IPS-18a (cell line): ENCODE results near the gene ALOX15.
"Not testable (repeated sequence)": the region's sequence is repeated elsewhere in the genome, so short reads cannot be mapped to it uniquely, and the experiment has no call there.

Experiments
- H3K27ac ChIP-seq: one replicate; pipeline ENCODE4 v1.5.1; 2013; ENCODE audit warnings: low read length
- H3K27me3 ChIP-seq: one replicate; pipeline ENCODE4 v1.6.1; 2013; ENCODE audit warnings: mild to moderate bottlenecking, low read length; ENCODE audit not compliant: control insufficient read depth, insufficient read depth
- H3K36me3 ChIP-seq: one replicate; pipeline ENCODE4 v1.6.1; 2013; ENCODE audit warnings: low read depth, low read length; ENCODE audit not compliant: control insufficient read depth
- H3K4me1 ChIP-seq: one replicate; pipeline ENCODE4 v1.6.1; 2013; ENCODE audit warnings: low read depth, low read length; ENCODE audit not compliant: control insufficient read depth
- H3K4me3 ChIP-seq: one replicate; pipeline ENCODE4 v1.5.1; 2013; ENCODE audit warnings: low read length
- H3K9ac ChIP-seq: one replicate; pipeline ENCODE4 v1.6.1; 2013; ENCODE audit warnings: mild to moderate bottlenecking, low read length, moderate library complexity
- H3K9me3 ChIP-seq: one replicate; pipeline ENCODE4 v1.6.1; 2013; ENCODE audit warnings: low read depth, low read length; ENCODE audit not compliant: control insufficient read depth

Gene ALOX15

GRCh38 chr17:4631836-4632580 is 9.5 kb downstream of the ALOX15 start:
- no peak overlapping the region for H3K27ac ChIP-seq
- H3K4me3 ChIP-seq, result no peak overlapping the region
- no peaks in the 10 kb centered on the region for H3K36me3 ChIP-seq
- no peaks in the 10 kb centered on the region for H3K9me3 ChIP-seq
- no peak overlapping the region for H3K9ac ChIP-seq
- peaks cover 9% of the 10 kb centered on the region for H3K4me1 ChIP-seq
- peaks cover 20% of the 10 kb centered on the region for H3K27me3 ChIP-seq

DNA sequence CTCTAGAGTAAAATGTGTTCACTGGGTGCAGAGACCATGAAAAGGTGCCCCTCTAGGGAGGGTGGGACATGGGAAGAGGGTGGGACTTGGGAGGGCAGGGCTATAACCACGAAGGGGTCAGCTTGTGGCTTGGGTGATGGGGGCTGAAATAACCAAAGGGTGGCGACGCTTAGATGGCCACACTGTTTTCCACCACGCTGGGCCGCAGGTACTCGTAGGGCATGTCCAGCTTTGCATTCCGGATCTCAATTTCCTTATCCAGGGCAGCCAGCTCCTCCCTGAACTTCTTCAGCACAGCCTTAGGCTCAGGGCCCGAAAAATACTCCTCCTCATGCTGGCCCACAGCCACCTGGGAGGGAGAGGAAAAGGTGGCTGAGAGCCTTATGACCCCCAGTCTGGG is 10.0 kb downstream of the ALOX15 start:
- Histone ChIP-seq H3K27me3 (peaks cover 15% of the 10 kb centered on the region), H3K4me3 (no peak overlapping the region), H3K27ac (no peak overlapping the region), H3K36me3 (no peaks in the 10 kb centered on the region), H3K9ac (no peak overlapping the region), H3K4me1 (peaks cover 9% of the 10 kb centered on the region), H3K9me3 (no peaks in the 10 kb centered on the region)

- no peak overlapping the region for H3K4me3 ChIP-seq
These were observed 14.7 kb downstream of the ALOX15 start for GRCh38 chr17:4626734-4627256.

DNA sequence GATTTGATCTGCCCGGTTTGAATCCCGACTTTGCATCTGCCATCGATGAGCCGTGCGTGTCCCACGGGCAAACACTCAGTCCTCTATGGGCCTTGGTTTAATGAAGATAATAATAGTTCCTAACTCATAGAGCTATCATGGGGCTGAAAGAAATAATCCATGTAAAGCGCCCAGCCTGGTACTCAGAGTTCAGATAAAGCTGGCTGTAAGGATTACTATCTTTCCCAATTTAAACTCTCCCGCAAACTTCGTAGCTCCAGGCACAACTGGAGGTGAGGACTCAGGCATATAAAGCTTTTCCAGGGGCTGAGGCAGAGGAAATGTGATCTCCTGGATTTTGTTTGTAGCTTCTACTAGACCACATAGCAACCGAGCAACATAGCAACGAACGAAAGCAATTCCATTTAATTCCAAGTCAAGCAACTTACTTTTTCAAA is 16.3 kb downstream of the ALOX15 start:
- no peaks in the 10 kb centered on the region for H3K9me3 ChIP-seq
- no peaks in the 10 kb centered on the region for H3K27me3 ChIP-seq
- no peak overlapping the region for H3K9ac ChIP-seq
- H3K4me3 ChIP-seq, result no peak overlapping the region
- no peak overlapping the region for H3K27ac ChIP-seq
- no peaks in the 10 kb centered on the region for H3K4me1 ChIP-seq
- H3K36me3 ChIP-seq, result no peaks in the 10 kb centered on the region

More at GRCh38 chr17:4626734-4627256, 14.7 kb downstream of the ALOX15 start:
- H3K36me3 ChIP-seq, result no peaks in the 10 kb centered on the region
- H3K9me3 ChIP-seq, result no peaks in the 10 kb centered on the region
- no peak overlapping the region for H3K27ac ChIP-seq
- no peaks in the 10 kb centered on the region for H3K27me3 ChIP-seq
- peaks cover 1% of the 10 kb centered on the region for H3K4me1 ChIP-seq
- no peak overlapping the region for H3K9ac ChIP-seq

DNA sequence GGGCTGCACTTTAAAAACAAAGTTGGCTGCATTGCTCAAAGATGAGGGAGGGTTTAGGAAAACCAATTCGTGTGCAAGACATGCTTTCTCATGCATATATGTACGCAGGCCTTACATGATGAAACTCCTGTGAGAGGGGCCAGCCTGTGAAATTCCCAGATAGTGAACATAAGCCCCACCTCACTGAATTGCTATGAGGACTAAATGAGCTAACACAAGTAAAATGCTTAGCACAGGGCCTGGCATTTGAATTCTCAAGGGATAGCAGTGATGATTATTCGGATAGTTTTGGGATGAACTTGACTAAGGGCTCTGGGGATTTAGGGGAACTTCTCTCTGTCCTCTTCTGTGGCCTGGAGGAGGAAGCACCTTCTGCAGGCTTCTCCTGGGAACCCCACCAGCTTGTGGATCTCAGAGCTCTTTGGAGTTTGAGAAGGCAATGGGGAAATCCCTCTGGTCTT is 17.0 kb downstream of the ALOX15 start:
- H3K4me1 ChIP-seq, H3K27ac ChIP-seq, H3K36me3 ChIP-seq, H3K27me3 ChIP-seq, H3K9me3 ChIP-seq, H3K9ac ChIP-seq, H3K4me3 ChIP-seq: not testable (repeated sequence)

GRCh38 chr17:4623249-4623648 is 18.2 kb downstream of the ALOX15 start:
- Histone ChIP-seq H3K9me3 (no peaks in the 10 kb centered on the region), H3K27ac (no peak overlapping the region), H3K4me1 (no peaks in the 10 kb centered on the region), H3K9ac (no peak overlapping the region), H3K4me3 (no peak overlapping the region), H3K27me3 (no peaks in the 10 kb centered on the region), H3K36me3 (no peaks in the 10 kb centered on the region)

GRCh38 chr17:4622375-4622774 is 19.1 kb downstream of the ALOX15 start:
- Histone ChIP-seq H3K9ac (no peak overlapping the region), H3K9me3 (no peaks in the 10 kb centered on the region), H3K36me3 (no peaks in the 10 kb centered on the region), H3K4me1 (peaks cover 7% of the 10 kb centered on the region), H3K27me3 (no peaks in the 10 kb centered on the region), H3K4me3 (no peak overlapping the region), H3K27ac (no peak overlapping the region)

GRCh38 chr17:4620531-4621101 is 20.9 kb downstream of the ALOX15 start:
- H3K36me3 ChIP-seq, result no peaks in the 10 kb centered on the region
- H3K27me3 ChIP-seq, result no peaks in the 10 kb centered on the region
- H3K4me3 ChIP-seq, result no peak overlapping the region
- H3K4me1 ChIP-seq, result peaks cover 7% of the 10 kb centered on the region
- no peak overlapping the region for H3K9ac ChIP-seq
- no peak overlapping the region for H3K27ac ChIP-seq
- H3K9me3 ChIP-seq, result no peaks in the 10 kb centered on the region

DNA sequence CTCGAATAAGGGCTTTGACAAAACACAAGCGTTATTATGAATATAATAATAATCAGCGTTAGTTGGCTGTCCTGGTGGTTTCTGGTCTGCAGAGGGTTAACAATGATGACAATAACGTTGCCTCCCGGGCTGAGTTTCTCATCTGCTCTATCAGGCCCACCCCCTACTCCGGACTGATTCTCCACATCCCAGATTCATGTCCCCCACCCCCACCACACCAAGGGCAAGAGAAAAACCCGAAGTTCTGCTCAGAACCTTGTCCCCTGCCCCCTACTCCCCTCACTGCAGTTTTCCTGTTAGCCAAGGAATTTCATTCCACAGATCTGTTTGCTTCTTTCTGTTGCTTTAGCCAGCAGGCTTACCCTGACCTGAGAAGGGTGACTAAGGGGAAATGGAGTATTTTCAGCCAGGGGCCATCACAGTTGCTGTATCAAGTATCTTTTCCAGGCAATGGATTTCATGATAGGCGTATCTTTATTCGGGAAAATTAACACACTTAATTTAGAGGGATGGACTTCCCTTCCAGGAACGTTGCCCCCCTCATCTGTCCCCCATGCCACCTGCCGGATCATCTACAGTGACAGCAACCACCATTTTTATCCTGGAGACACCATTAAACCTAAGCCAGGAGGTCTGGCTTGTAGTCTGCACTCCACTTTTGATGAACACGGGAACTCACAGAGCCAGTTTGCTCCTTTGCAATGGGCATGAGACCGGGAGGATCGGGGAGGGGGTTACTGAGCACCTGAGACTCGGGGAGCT is 23.7 kb downstream of the ALOX15 start:
- Histone ChIP-seq H3K36me3 (no peaks in the 10 kb centered on the region), H3K4me1 (peaks cover 7% of the 10 kb centered on the region), H3K27ac (no peak overlapping the region), H3K9ac (no peak overlapping the region), H3K4me3 (no peak overlapping the region), H3K9me3 (no peaks in the 10 kb centered on the region), H3K27me3 (no peaks in the 10 kb centered on the region)

DNA sequence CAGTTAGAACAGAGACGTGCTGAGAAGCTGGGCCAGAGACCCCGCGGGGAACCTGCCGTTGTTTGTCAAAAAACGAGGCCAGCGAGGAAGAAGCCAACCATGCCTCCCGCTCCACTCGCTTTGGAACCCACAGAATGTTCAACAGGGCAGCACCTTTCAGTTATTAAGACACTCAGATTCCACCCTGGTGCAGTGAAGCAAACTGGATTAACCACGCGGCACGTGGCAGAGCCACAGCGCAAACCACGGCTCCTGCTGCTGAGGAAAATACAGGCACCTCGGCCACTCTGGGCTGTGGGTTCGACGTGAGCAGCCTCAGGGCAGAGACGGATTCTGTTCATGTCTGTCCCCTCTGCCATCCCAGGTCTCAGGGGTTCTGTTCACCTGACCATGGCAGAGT is 24.4 kb downstream of the ALOX15 start:
- Histone ChIP-seq H3K9ac (no peak overlapping the region), H3K4me3 (no peak overlapping the region), H3K27me3 (no peaks in the 10 kb centered on the region), H3K36me3 (no peaks in the 10 kb centered on the region), H3K9me3 (no peaks in the 10 kb centered on the region), H3K4me1 (peaks cover 7% of the 10 kb centered on the region), H3K27ac (no peak overlapping the region)

DNA sequence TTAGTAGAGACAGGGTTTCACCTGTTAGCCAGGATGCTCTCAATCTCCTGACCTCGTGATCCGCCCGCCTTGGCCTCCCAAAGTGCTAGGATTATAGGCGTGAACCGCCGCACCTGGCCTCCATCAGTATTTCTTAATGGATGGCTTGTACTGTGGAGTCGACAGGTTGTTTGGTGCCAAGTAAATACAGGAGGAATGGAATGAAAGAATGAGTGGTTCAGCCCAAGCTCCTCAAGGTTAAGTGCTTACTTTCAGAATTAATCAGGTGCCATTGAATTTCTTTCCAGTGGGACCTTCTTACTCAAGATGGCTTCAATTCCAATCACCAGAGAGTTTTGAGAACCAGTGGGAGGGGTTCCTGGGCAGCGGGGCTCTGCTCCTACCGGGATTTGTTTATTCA is 25.0 kb downstream of the ALOX15 start:
- Histone ChIP-seq H3K27ac (no peak overlapping the region), H3K4me3 (no peak overlapping the region)

More for the DNA sequence above, 25.0 kb downstream of the ALOX15 start:
- H3K4me1 ChIP-seq, result peaks cover 7% of the 10 kb centered on the region
- H3K27me3 ChIP-seq, result no peaks in the 10 kb centered on the region
- H3K9me3 ChIP-seq, result no peaks in the 10 kb centered on the region
- no peaks in the 10 kb centered on the region for H3K36me3 ChIP-seq
- H3K9ac ChIP-seq, result no peak overlapping the region
